SU-DHL-6 (cell line): Measurements from ENCODE around the gene MFSD6.

ENCODE experiments used
- H2AFZ ChIP-seq: fragments of 200-600 bp; sonication (generic); 2 replicates; pipeline ENCODE4 v1.6.1; 2014; ENCODE audit warnings: low read depth, mild to moderate bottlenecking, moderate library complexity, mixed read lengths, antibody characterized with exemption, low read length; ENCODE audit not compliant: severe bottlenecking
- H3F3A ChIP-seq: fragments of 200-600 bp; shearing (Covaris generic); 2 replicates; pipeline ENCODE4 v1.6.0; 2016; ENCODE audit warnings: antibody characterized with exemption, mild to moderate bottlenecking; ENCODE audit not compliant: insufficient read depth
- H3K27ac ChIP-seq: fragments of 200-600 bp; sonication (generic); 2 replicates; pipeline ENCODE4 v1.5.1; 2016; ENCODE audit warnings: low read depth, mild to moderate bottlenecking, low read length, moderate library complexity, mixed read lengths
- H3K27me3 ChIP-seq: fragments of 200-600 bp; sonication (generic), shearing (Covaris generic); 2 replicates; pipeline ENCODE4 v1.6.0; 2014; ENCODE audit warnings: mild to moderate bottlenecking, low read length
- H3K36me3 ChIP-seq: fragments of 200-600 bp; sonication (generic); 2 replicates; pipeline ENCODE4 v1.6.1; 2014; ENCODE audit warnings: mild to moderate bottlenecking, low read length, mixed read lengths
- H3K4me2 ChIP-seq: fragments of 300-600, 200-600 bp; shearing (Covaris generic), sonication (generic); 2 replicates; pipeline ENCODE4 v1.6.0; 2014; ENCODE audit warnings: low read length, low read depth, mild to moderate bottlenecking; ENCODE audit not compliant: poor library complexity, severe bottlenecking
- H3K4me3 ChIP-seq: fragments of 200-600 bp; sonication (generic); 2 replicates; pipeline ENCODE4 v1.5.1; 2014; ENCODE audit warnings: antibody characterized with exemption, low read length, mild to moderate bottlenecking, mixed read lengths; ENCODE audit not compliant: insufficient read depth, poor library complexity, severe bottlenecking
- H3K79me2 ChIP-seq: fragments of 200-600 bp; sonication (generic); 2 replicates; pipeline ENCODE4 v1.6.1; 2014; ENCODE audit warnings: mild to moderate bottlenecking, low read length, moderate library complexity; ENCODE audit not compliant: insufficient read depth
- H3K9ac ChIP-seq: fragments of 200-600 bp; sonication (generic); 2 replicates; pipeline ENCODE4 v1.7.0; 2014; ENCODE audit warnings: mild to moderate bottlenecking, low read length
- H3K9me2 ChIP-seq: fragments of 200-600 bp; sonication (generic); replicated peaks from 2 replicates; pipeline ENCODE4 v1.6.1; 2014; ENCODE audit warnings: low read length; ENCODE audit not compliant: insufficient read depth
- H3K9me3 ChIP-seq: fragments of 200-600 bp; sonication (generic); 2 replicates; pipeline ENCODE4 v1.6.1; 2014; ENCODE audit warnings: low read length, mixed read lengths; ENCODE audit not compliant: insufficient read depth
- H4K20me1 ChIP-seq: fragments of 200-600 bp; sonication (generic); 2 replicates; pipeline ENCODE4 v1.6.1; 2014; ENCODE audit warnings: low read depth, mild to moderate bottlenecking, antibody characterized with exemption, low read length, moderate library complexity, mixed read lengths
- CTCF ChIP-seq: fragments of 200-600 bp; sonication (generic); IDR thresholded peaks from one replicate; pipeline ENCODE4 v1.5.1; 2017; ENCODE audit warnings: antibody characterized with exemption, mild to moderate bottlenecking, low read length, moderate library complexity; ENCODE audit not compliant: insufficient read depth, poor library complexity, severe bottlenecking
- EZH2phosphoT487 ChIP-seq: fragments of 200-600 bp; sonication (generic), shearing (Covaris generic); conservative IDR thresholded peaks from 2 replicates; pipeline ENCODE4 v1.6.1; 2018; ENCODE audit warnings: mild to moderate bottlenecking, antibody characterized with exemption, low read length, moderate library complexity, mixed read lengths

MFSD6 gene

GRCh38 chr2:190361572-190361971 lies 46.6 kb upstream of the MFSD6 start:
- no peak overlapping the region for H3K4me2 ChIP-seq
- H3K27ac ChIP-seq = no peak overlapping the region
- no peak overlapping the region for H2AFZ ChIP-seq
- H4K20me1 ChIP-seq = no peaks in the 10 kb centered on the region
- H3K27me3 ChIP-seq = no peaks in the 10 kb centered on the region
- H3K9me3 ChIP-seq = no peaks in the 10 kb centered on the region
- H3K79me2 ChIP-seq = no peaks in the 10 kb centered on the region
- no peaks in the 10 kb centered on the region for H3K9me2 ChIP-seq
- H3K9ac ChIP-seq = no peak overlapping the region
- TF ChIP-seq CTCF = no peak
- TF ChIP-seq EZH2phosphoT487 = no peak
- no peaks in the 10 kb centered on the region for H3K36me3 ChIP-seq
- no peak overlapping the region for H3K4me3 ChIP-seq
- no peaks in the 10 kb centered on the region for H3F3A ChIP-seq

- Histone ChIP-seq H3K27me3 (no peaks in the 10 kb centered on the region), H3K36me3 (no peaks in the 10 kb centered on the region), H3K27ac (no peak overlapping the region), H3K4me3 (no peak overlapping the region), H3K9me3 (no peaks in the 10 kb centered on the region), H3K4me2 (no peak overlapping the region), H2AFZ (no peak overlapping the region), H3K79me2 (no peaks in the 10 kb centered on the region), H3K9me2 (no peaks in the 10 kb centered on the region), H3K9ac (no peak overlapping the region), H4K20me1 (no peaks in the 10 kb centered on the region), H3F3A (no peaks in the 10 kb centered on the region)
- no peak for TF ChIP-seq EZH2phosphoT487
- TF ChIP-seq CTCF = no peak
Measured at GRCh38 chr2:190362894-190363293, 45.3 kb upstream of the MFSD6 start.

- H3K36me3 ChIP-seq = no peaks in the 10 kb centered on the region
- H3F3A ChIP-seq = no peaks in the 10 kb centered on the region
- TF ChIP-seq EZH2phosphoT487 = no peak
- TF ChIP-seq CTCF = no peak
- no peak overlapping the region for H2AFZ ChIP-seq
- H3K9ac ChIP-seq = no peak overlapping the region
- no peak overlapping the region for H3K4me3 ChIP-seq
- H3K27me3 ChIP-seq = no peaks in the 10 kb centered on the region
- H3K9me3 ChIP-seq = no peaks in the 10 kb centered on the region
- H3K27ac ChIP-seq = no peak overlapping the region
- no peaks in the 10 kb centered on the region for H3K9me2 ChIP-seq
- no peak overlapping the region for H3K4me2 ChIP-seq
- H3K79me2 ChIP-seq = no peaks in the 10 kb centered on the region
- no peaks in the 10 kb centered on the region for H4K20me1 ChIP-seq
Measured at GRCh38 chr2:190365499-190366204, 42.5 kb upstream of the MFSD6 start.
